Activated gamma-delta T cell (primary cell): ENCODE data around the gene TNFRSF19.
"Not testable (repeated sequence)": the region's sequence is repeated elsewhere in the genome, so short reads cannot be mapped to it uniquely, and the experiment has no call there.

Experiments
- DNase-seq: peaks from one replicate; lab custom pipeline; 2025; lab: John Stamatoyannopoulos, UW

The TNFRSF19 gene

DNA sequence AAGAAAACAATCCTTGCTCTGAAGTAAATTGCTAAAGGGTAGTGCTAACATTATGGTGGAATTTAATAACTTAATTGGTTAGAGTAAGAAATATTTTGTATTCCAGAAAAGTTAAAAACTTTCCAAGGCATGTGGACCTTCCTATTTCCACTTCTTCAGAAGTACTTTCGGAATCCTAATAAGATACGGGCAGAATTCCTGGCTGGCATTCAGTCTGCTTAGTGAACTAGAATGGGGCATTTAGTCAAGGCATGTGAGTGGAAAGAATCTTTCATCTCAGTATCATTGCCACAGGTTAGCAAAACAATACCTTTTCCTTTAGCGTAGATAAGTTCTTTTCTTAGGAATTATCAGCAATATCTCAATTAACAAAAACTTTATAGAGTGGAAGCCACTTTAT lies 85.1 kb downstream of the TNFRSF19 start:
- DNase-seq = no peak

DNA sequence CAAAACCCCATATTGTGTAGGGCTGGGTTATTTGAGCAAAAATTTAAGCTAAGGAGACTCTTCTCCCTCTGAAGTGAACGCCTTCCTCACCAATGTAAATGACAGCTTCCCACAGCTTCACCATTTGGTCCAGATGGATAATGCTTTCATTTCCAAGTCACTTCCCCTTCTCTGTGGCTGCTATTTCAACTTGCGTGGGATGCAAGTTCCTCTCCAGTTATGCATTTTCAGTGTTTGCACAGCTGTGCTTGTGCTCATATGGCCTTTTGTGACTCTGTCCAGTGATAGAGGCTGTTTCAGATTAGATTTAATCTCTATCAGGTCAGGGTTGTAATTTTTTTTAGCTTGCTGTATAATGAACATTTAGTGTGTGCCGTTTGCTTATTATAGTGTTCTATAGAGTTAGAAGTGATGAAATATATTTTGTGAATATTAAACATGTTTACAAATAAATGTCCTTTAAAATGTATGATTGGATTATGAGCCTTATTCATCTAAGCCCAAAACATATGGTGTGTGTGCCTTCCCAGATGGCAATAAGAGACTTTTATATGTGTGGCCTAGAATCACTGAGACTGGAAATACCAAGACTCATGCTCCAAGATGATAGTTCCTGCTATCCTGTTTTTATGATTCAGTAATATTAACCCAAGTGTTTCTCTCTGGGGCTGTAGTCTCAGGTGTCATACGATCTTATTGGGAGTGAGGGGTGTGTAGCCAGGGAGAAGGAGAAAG lies 86.6 kb downstream of the TNFRSF19 start:
- DNase-seq = no peak

- no peak for DNase-seq
Observed at GRCh38 chr13:23658929-23659541, 88.8 kb downstream of the TNFRSF19 start.

DNA sequence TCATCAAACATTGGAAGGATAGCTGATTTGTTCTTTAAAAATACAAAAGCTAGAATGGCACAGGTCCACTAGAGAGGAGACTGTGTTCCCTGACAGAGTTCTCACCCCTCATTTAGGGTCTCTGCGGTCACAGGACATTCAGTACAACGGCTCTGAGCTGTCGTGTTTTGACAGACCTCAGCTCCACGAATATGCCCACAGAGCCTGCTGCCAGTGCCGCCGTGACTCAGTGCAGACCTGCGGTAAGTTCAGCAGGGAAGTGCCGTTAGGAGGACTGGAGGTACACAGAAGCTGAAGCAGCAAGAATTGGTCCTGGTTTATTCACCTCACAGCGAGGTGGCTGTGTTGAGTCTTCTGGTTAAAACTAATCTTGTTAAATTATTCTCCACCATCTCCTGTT lies 90.0 kb downstream of the TNFRSF19 start:
- no peak for DNase-seq

DNA sequence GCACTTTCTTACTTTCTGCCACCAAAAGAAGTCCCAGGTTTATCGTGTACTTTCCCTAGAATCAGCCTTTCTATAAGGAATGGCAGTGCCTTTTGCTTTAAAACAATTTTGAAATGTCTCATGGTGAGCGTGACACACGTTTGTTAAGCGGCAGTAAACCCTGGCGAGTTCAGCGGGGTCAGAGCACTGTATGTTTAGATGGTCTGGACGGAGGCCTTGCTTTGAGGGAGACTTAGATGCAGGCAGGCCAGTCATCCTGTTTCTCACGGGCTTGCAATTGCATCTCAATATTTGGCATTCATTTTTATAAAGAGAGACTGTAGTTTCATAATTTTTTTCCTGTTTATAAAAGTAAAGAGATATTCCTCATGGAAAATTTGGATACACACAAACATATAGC lies 96.4 kb downstream of the TNFRSF19 start:
- DNase-seq = no peak

DNA sequence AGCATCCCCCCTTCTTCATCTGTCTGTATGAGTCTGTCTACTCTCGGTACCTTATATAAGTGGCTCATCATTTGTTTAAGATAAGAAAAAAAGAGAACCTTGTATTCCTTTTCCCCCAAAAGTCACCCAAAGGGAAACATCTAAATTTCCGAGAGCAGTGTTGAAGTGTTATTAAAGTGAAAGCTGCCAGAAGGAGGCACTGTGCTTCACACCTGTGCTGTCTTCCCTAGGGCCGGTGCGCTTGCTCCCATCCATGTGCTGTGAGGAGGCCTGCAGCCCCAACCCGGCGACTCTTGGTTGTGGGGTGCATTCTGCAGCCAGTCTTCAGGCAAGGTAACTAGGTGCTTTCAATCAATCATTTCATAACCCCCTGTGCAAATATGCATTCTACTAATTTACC lies 97.5 kb downstream of the TNFRSF19 start:
- DNase-seq = no peak

DNA sequence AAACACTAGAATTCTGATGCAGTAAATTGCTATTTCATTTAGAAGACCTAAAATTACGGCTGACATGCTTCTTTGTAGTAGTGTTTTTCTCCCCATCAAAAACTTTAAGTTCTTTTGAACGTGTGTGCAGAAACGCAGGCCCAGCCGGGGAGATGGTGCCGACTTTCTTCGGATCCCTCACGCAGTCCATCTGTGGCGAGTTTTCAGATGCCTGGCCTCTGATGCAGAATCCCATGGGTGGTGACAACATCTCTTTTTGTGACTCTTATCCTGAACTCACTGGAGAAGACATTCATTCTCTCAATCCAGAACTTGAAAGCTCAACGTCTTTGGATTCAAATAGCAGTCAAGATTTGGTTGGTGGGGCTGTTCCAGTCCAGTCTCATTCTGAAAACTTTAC lies 98.3 kb downstream of the TNFRSF19 start:
- DNase-seq = no peak

GRCh38 chr13:23670793-23671192 lies 100.6 kb downstream of the TNFRSF19 start:
- no peak for DNase-seq

- DNase-seq = no peak
Observed at GRCh38 chr13:23671377-23671776, 101.2 kb downstream of the TNFRSF19 start.

DNA sequence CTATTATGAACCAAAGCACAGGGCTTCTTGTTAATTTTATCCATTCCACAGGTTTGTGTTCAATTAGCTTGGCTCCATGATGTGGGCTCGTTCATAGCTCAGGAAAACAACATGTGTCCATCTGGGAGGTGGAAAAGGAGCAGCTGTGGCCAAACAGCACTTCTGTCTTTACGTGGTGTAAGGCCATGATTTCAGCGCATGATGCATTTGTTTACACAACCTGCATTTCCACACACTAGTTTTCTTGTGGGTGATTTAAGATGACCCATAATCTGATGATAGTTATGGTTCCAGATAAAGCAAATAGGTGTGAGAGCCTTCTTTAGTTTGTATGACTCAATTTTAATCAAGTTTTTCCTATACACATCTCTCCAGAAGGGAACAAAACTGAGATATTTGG lies 101.7 kb downstream of the TNFRSF19 start:
- DNase-seq = no peak

- no peak for DNase-seq
Observed at GRCh38 chr13:23672616-23673015, 102.4 kb downstream of the TNFRSF19 start.

GRCh38 chr13:23673354-23673753 lies 103.1 kb downstream of the TNFRSF19 start:
- no peak for DNase-seq

- DNase-seq = no peak
Observed at GRCh38 chr13:23673867-23674605, 103.8 kb downstream of the TNFRSF19 start.

GRCh38 chr13:23674795-23675640 lies 104.8 kb downstream of the TNFRSF19 start:
- no peak for DNase-seq

GRCh38 chr13:23677679-23678288 lies 107.6 kb downstream of the TNFRSF19 start:
- not testable (repeated sequence) for DNase-seq

GRCh38 chr13:23678795-23679194 lies 108.6 kb downstream of the TNFRSF19 start:
- DNase-seq = no peak

GRCh38 chr13:23679220-23679619 lies 109.0 kb downstream of the TNFRSF19 start:
- DNase-seq = no peak

DNA sequence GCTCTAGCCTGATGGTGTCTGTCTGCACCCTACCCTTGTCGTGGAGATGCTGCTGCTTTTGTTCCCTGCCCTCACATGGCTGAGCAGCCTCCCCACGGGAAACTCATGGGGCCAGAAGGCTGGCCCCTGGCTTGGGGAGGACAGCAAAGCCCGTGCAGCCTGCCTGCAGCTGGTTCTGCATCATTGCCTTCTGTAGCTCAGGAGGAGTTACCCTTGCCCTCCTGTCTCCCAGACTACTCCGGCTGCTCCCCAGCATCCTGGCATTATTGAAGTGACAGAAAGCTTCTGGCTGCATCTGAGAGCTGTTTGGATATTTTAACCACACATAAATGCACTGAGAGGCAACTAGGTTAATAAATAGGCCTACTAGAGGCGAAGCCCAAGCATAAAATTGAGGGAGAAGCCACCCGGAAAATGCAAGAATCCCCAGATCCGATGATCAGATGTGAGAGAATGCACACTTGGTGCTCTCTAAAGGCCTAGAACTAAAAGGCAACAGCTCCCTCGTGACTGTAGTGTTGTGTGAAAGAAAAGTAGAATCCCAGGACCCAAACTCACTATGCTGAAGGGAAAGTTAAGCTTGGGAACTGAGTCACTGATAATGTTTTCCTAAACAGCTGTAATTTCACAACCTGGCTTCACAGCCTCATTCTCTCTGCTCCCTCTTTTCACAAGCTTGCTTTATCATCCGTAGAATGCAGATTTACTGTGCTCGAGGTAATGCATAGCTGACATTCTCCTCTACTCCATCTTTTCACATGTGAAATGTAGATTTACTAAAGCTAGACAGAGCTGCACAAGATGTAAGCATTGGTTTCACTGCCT lies 110.8 kb downstream of the TNFRSF19 start:
- no peak for DNase-seq

DNA sequence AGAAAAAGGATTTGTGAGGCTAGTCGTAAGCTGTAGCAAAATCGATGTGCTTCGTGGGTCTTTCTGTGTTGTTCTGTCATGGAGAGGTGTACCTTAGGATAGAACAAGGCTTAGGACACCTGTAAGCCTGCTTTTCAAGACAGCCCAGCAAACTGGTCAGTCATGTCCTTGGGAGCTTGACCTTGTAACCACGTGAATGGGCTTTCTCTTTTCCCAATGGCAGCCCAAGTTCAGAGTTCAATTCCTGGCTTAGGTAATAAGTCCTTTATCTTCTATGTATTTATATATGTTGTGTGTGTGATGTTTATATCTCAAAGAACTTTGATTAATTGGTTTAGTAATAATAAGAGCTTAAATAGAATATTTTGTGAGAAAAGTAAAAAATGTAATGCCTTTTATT lies 112.9 kb downstream of the TNFRSF19 start:
- DNase-seq = no peak

GRCh38 chr13:23684647-23685046 lies 114.4 kb downstream of the TNFRSF19 start:
- no peak for DNase-seq

DNA sequence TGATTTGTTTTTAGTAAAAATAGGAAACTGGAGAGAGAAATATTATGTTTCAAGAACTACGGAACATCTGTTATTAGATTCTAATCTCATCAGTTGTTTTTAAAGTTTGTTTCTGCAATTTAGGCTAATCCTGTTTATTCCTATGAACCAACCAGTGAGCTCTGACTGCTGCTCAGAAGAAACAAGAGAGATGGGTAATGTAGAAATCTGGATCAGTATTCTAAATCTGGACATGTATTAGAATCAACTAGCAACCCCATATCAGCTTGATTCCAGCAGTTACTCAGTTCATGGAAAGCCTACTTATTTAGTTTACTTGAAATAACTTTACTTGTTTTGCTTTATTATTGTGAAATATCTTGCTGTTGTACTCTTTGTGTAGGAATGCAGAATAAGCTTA lies 115.2 kb downstream of the TNFRSF19 start:
- DNase-seq = no peak
